ENCODE measurements around the gene FAM234B. TPM values are rescaled to one million over a fixed set of nuclear protein-coding genes. Genes with fewer than 3 reads are reported as not detected.
"Not testable (repeated sequence)": the region's sequence is repeated elsewhere in the genome, so short reads cannot be mapped to it uniquely, and the experiment has no call there.

FAM234B gene
- total RNA-seq, 2 donors from 2014 or later, result 1.9 to 2.5 TPM

DNA sequence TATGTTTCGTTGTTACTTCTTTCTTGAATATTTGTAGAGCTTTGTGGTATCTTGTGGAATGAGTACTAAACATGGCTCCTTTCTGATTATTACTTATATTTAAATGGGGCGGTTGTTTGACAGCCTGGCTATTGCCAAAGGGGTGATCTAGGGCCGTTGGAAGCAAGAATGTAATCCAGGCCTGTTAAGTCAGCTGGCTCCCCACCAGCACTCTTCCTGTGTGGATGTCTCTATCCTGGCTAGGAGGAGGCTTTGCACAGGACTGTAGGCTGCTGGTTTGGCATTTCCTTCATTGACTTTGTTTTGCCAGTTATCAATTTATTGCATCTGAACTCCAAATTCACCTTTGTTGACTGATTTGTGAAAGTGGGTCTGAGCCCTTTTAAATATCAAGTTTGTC, 5.6 kb downstream of the FAM234B start:
- DNase-seq (no peak), ATAC-seq (no peak)
- Mint-ChIP-seq H3K36me3 (ENCODE audit: low read depth) (peaks cover 2% of the 10 kb centered on the region), H3K27ac (no peak overlapping the region), H3K4me1 (peaks cover 12% of the 10 kb centered on the region), H3K4me3 (no peak overlapping the region), H3K27me3 (no peaks in the 10 kb centered on the region)
- H3K9me3 ChIP-seq (ENCODE audit: control insufficient read depth, low read length, poor library complexity, severe bottlenecking), result no peaks in the 10 kb centered on the region

GRCh38 chr12:13052421-13052820, 8.2 kb downstream of the FAM234B start:
- Mint-ChIP-seq H3K4me3 (no peak overlapping the region), H3K4me1 (peaks cover 6% of the 10 kb centered on the region), H3K27ac (no peak overlapping the region), H3K27me3 (no peaks in the 10 kb centered on the region), H3K36me3 (ENCODE audit: low read depth) (peaks cover 5% of the 10 kb centered on the region)
- H3K9me3 ChIP-seq (ENCODE audit: control insufficient read depth, low read length, poor library complexity, severe bottlenecking), result no peaks in the 10 kb centered on the region
- no peak for ATAC-seq
- DNase-seq, result no peak

- H3K9me3 ChIP-seq (ENCODE audit: control insufficient read depth, low read length, poor library complexity, severe bottlenecking); ATAC-seq; DNase-seq; H3K4me1 Mint-ChIP-seq; H3K4me3 Mint-ChIP-seq; H3K27ac Mint-ChIP-seq; H3K27me3 Mint-ChIP-seq: not testable (repeated sequence)
- H3K36me3 Mint-ChIP-seq (ENCODE audit: low read depth), result peaks cover 12% of the 10 kb centered on the region
Measured at GRCh38 chr12:13053617-13054016, 9.4 kb downstream of the FAM234B start.

DNA sequence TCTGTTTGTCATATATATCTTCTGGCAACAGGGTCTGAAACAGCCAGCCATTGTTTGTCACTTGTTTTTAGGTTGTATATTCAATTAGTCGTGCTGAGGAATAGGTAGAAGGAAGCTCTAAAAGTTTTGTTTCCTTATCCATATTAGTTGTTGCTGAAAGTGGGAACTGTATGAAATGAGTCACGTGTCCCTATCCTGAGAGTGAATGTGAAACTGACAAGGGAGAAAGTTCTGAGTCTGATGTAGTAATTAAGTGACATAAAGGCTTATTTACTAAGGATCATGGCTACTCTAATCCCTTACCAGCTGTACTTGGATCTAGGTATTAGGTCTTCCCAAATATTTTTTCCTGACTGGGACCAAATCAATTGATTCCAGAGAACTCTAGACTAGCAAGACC, 16.4 kb downstream of the FAM234B start:
- Mint-ChIP-seq H3K36me3 (ENCODE audit: low read depth) (peaks cover 7% of the 10 kb centered on the region), H3K27me3 (no peaks in the 10 kb centered on the region), H3K4me1 (no peaks in the 10 kb centered on the region), H3K27ac (no peak overlapping the region), H3K4me3 (no peak overlapping the region)
- no peak for DNase-seq
- no peaks in the 10 kb centered on the region for H3K9me3 ChIP-seq (ENCODE audit: control insufficient read depth, low read length, poor library complexity, severe bottlenecking)
- ATAC-seq, result no peak

DNA sequence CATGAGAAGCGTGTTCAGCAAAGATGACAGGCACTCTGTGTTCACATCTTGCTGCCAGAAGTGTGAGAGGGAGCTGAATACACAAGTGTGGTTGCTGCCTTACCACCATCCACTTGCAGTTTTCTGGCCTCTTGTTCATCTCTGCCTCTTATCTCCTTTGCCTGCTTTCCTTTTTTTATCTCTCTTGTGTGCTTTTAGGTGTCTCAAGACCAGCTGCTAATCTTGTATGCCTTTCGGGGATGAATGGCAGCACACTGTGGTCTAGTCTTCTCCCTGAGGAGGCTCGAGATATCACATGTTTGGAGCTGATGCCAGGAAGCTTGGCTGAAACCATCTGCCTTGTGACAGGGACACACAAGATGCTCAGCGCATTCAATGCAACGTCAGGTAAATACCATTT, 17.2 kb downstream of the FAM234B start:
- Mint-ChIP-seq H3K4me1 (no peaks in the 10 kb centered on the region), H3K27me3 (no peaks in the 10 kb centered on the region), H3K27ac (no peak overlapping the region), H3K4me3 (no peak overlapping the region), H3K36me3 (ENCODE audit: low read depth) (peaks cover 7% of the 10 kb centered on the region)
- no peak for DNase-seq
- ATAC-seq, result no peak
- H3K9me3 ChIP-seq (ENCODE audit: control insufficient read depth, low read length, poor library complexity, severe bottlenecking), result no peaks in the 10 kb centered on the region

- Mint-ChIP-seq H3K4me3 (no peak overlapping the region), H3K27me3 (no peaks in the 10 kb centered on the region), H3K4me1 (no peaks in the 10 kb centered on the region), H3K27ac (no peak overlapping the region), H3K36me3 (ENCODE audit: low read depth) (peaks cover 7% of the 10 kb centered on the region)
- ATAC-seq, result no peak
- DNase-seq, result no peak
- H3K9me3 ChIP-seq (ENCODE audit: control insufficient read depth, low read length, poor library complexity, severe bottlenecking), result no peaks in the 10 kb centered on the region
Measured at GRCh38 chr12:13062669-13063068, 18.5 kb downstream of the FAM234B start.

- DNase-seq, result no peak
- H3K9me3 ChIP-seq (ENCODE audit: control insufficient read depth, low read length, poor library complexity, severe bottlenecking), result no peaks in the 10 kb centered on the region
- Mint-ChIP-seq H3K4me1 (peaks cover 3% of the 10 kb centered on the region), H3K36me3 (ENCODE audit: low read depth) (peaks cover 4% of the 10 kb centered on the region), H3K27me3 (no peaks in the 10 kb centered on the region), H3K4me3 (no peak overlapping the region), H3K27ac (no peak overlapping the region)
- no peak for ATAC-seq
Measured at GRCh38 chr12:13066014-13066413, 21.8 kb downstream of the FAM234B start.

- H3K27me3 Mint-ChIP-seq, result no peaks in the 10 kb centered on the region
- no peak for ATAC-seq
- H3K27ac Mint-ChIP-seq, result no peak overlapping the region
- H3K36me3 Mint-ChIP-seq (ENCODE audit: low read depth), result peaks cover 4% of the 10 kb centered on the region
- DNase-seq, result no peak
- H3K4me1 Mint-ChIP-seq, result peaks cover 3% of the 10 kb centered on the region
- no peak overlapping the region for H3K4me3 Mint-ChIP-seq
- no peaks in the 10 kb centered on the region for H3K9me3 ChIP-seq (ENCODE audit: control insufficient read depth, low read length, poor library complexity, severe bottlenecking)
Measured at GRCh38 chr12:13066459-13066858, 22.3 kb downstream of the FAM234B start.

GRCh38 chr12:13067322-13067721, 23.1 kb downstream of the FAM234B start:
- peaks cover 7% of the 10 kb centered on the region for H3K36me3 Mint-ChIP-seq (ENCODE audit: low read depth)
- H3K27ac Mint-ChIP-seq, result no peak overlapping the region
- no peak for ATAC-seq

DNA sequence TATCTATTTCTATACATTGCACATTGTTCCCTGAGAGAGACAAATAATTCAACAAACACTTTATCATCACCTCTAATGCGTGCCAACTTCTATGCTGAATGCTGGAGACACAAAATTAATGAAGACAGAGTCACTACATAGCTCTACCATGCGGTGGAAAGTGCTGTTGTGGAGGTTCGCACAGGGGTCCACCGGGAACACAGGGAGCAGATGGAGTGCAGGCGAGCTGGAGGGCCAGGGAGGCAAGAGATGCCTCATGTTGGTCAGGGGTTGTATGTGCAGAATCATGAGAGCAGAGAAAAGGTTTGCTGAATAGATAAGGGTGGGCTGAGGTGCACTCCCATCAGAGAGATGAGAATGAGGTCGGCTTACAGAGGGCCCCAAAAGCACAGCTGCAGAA, 25.2 kb downstream of the FAM234B start:
- H3K9me3 ChIP-seq (ENCODE audit: control insufficient read depth, low read length, poor library complexity, severe bottlenecking), result no peaks in the 10 kb centered on the region
- Mint-ChIP-seq H3K27me3 (no peaks in the 10 kb centered on the region), H3K4me1 (peaks cover 3% of the 10 kb centered on the region), H3K27ac (no peak overlapping the region), H3K36me3 (ENCODE audit: low read depth) (peaks cover 10% of the 10 kb centered on the region), H3K4me3 (no peak overlapping the region)
- DNase-seq (no peak), ATAC-seq (no peak)

More at GRCh38 chr12:13067322-13067721, 23.1 kb downstream of the FAM234B start:
- no peaks in the 10 kb centered on the region for H3K9me3 ChIP-seq (ENCODE audit: control insufficient read depth, low read length, poor library complexity, severe bottlenecking)
- H3K27me3 Mint-ChIP-seq, result no peaks in the 10 kb centered on the region
- H3K4me3 Mint-ChIP-seq, result no peak overlapping the region
- H3K4me1 Mint-ChIP-seq, result peaks cover 3% of the 10 kb centered on the region
- no peak for DNase-seq

DNA sequence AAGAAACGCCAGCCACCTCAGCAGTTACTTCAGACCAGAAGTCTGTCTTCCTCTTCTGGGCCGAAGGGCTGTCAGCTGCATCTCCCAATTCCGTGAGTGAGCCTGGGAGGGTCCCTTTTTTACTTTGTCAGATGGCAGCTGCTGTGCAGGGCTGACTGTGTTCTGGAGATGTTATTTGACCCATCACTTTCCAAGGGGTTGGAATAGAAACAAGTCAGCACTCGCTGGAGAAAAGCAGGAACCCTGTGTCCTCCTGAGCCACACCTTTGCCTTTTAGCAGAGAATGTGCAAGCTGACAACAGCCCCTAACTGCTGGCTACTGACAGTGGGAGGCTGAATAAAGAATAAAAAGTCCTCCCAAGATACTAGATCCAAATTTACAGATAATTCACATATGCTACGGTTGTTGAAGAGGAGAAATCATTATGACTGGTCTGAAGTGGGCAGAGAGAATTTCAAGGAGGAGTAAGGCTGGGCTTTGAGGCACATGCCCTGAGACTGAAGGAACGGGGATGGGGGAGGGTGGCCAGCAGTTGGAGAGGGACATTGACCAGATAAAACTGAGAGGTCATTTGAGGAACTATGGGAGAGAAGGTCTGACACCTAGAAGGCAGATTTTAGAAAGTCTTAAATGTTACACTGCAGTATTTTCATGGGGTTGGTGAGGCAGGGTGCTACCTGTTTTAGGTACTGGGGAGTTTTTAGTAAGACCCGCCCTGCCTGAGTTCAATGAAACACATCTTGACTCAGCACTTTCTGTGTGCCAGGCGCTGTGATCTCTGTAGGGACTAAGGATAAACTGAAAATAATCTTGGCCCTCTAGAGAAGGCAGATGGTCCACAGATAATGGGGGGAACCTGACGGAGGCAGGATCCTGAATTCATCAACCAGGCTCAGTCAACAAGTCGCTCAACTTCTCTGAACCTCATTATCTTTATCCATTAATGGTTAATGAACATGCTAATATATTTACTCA, 27.4 kb downstream of the FAM234B start:
- Mint-ChIP-seq H3K27ac (no peak overlapping the region), H3K4me3 (no peak overlapping the region), H3K27me3 (no peaks in the 10 kb centered on the region), H3K36me3 (ENCODE audit: low read depth) (peaks cover 10% of the 10 kb centered on the region), H3K4me1 (peaks cover 3% of the 10 kb centered on the region)
- no peaks in the 10 kb centered on the region for H3K9me3 ChIP-seq (ENCODE audit: control insufficient read depth, low read length, poor library complexity, severe bottlenecking)
- no peak for ATAC-seq
- DNase-seq, result no peak

DNA sequence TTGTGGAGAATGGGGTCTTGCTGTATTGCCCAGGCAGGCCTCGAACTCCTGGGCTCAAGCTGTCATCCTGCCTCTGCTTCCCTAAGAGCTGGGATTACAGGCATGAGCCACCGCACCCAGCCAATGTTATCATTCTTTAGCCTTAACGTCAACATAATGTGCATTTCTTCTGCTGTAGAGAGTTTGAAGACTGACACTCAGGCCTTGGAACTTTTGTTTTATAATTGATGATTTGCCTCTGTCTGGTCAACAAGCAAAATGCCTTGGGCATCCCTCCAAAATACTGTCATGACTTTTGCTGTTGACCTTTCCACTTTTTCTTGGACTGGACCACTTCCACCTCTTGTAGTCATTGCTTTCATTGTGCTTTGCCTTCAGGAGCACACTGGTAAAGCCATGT, 29.0 kb downstream of the FAM234B start:
- Mint-ChIP-seq H3K36me3 (ENCODE audit: low read depth) (peaks cover 13% of the 10 kb centered on the region), H3K27me3 (no peaks in the 10 kb centered on the region), H3K4me3 (no peak overlapping the region), H3K4me1 (peaks cover 3% of the 10 kb centered on the region), H3K27ac (no peak overlapping the region)
- no peaks in the 10 kb centered on the region for H3K9me3 ChIP-seq (ENCODE audit: control insufficient read depth, low read length, poor library complexity, severe bottlenecking)
- DNase-seq (no peak), ATAC-seq (no peak)

GRCh38 chr12:13074396-13075117, 30.4 kb downstream of the FAM234B start:
- ATAC-seq, result no peak
- Mint-ChIP-seq H3K4me3 (no peak overlapping the region), H3K4me1 (peaks cover under 1% of the 10 kb centered on the region), H3K27ac (no peak overlapping the region), H3K27me3 (no peaks in the 10 kb centered on the region), H3K36me3 (ENCODE audit: low read depth) (peaks cover 13% of the 10 kb centered on the region)
- no peaks in the 10 kb centered on the region for H3K9me3 ChIP-seq (ENCODE audit: control insufficient read depth, low read length, poor library complexity, severe bottlenecking)
- DNase-seq, result no peak

Data from T-helper 17 cell (primary cell).